ENCODE results near the gene AGMO.

AGMO gene

GRCh38 chr7:15461576-15461975 is 100.2 kb downstream of the AGMO start:
- DNase-seq (ENCODE audit: low read depth in 2 of 2) = no peak

DNA sequence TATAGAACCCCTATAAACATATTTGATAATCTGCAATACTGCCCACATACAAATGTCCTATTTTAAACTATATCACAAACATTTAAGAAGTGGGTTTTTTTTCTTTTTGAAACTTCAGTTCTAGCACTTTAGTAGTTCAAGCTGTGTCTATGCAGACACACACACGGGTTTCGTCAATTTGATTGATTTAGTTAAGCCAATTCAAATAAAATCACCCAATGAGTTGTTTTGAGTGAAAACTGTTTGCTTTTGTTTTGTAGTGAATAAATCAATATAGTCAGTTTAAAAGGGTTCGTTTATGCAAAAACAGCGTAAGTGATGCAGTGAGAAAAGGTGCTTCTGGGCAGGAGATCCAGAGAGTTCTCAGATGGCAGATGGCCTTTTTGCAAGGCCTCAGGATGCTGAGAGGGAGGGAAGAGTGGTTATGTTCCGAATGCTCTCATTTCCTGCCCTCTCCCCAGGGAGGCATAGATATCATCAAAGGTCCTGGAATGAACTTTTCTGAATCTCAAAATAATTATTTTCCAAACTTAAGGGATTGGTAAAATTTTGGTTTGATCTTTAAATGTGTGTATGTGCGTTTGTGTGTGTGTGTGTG is 102.7 kb downstream of the AGMO start:
- no peak for DNase-seq (ENCODE audit: low read depth in 2 of 2)

- no peak for DNase-seq (ENCODE audit: low read depth in 2 of 2)
Measured at GRCh38 chr7:15457990-15458955, 103.5 kb downstream of the AGMO start.

GRCh38 chr7:15452670-15453069 is 109.1 kb downstream of the AGMO start:
- DNase-seq (ENCODE audit: low read depth in 2 of 2) = no peak

- no peak for DNase-seq (ENCODE audit: low read depth in 2 of 2)
Measured at GRCh38 chr7:15446722-15447121, 115.1 kb downstream of the AGMO start.

DNA sequence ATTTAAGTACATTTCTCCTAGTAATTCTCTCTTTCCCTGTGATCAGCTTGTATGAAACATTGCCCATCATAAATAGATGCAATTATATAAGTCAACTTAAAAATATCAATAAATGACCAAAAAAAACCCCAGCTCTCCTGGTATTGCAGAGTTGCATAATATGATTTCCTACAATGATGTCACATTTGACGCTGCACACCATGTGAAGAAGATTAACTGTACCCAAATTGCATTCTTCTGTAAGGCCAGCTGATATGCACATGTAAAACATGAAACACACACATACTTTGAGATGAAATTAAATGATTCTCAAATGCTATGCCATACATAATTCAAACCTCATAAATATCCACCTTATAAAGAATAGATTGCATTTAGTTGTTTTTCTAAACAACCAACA is 115.5 kb downstream of the AGMO start:
- no peak for DNase-seq (ENCODE audit: low read depth in 2 of 2)

DNA sequence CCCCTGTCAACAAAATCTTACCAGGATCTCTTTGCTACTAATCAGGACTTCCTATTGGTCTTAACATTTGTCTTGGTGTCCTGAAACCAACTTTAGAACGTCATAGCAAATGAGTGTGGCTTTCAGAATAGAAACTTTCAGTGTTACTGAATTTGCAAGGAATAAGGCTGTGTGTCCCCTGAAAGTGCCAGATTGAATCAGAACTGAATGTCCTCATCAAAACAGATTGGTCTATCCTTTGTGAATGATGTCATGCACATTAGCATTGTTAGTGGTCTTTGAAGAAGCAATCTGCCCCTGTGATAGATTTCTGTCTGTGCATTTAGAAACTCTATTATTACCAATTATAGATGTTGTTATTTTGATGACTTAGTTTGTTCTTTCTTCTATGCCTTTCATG is 119.9 kb downstream of the AGMO start:
- no peak for DNase-seq (ENCODE audit: low read depth in 2 of 2)

DNA sequence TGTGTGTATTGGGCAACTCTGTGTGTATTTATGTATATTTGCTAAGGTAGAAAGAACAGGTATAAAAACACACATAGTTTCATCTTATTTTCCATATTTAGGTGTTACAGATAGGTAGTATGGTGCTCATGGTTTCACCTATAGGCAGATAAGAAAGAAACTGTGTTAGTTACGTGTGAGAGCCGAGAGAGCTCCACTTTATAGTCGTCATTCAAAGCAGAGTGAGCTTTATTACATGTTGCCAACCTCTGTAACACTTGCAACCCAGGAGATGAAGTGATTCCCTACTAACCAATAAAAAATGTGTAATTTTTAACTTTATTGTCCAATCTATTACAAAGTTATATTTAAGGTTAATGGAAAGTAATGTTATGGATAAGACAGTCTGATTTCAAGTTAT is 121.3 kb downstream of the AGMO start:
- DNase-seq (ENCODE audit: low read depth in 2 of 2) = no peak

DNA sequence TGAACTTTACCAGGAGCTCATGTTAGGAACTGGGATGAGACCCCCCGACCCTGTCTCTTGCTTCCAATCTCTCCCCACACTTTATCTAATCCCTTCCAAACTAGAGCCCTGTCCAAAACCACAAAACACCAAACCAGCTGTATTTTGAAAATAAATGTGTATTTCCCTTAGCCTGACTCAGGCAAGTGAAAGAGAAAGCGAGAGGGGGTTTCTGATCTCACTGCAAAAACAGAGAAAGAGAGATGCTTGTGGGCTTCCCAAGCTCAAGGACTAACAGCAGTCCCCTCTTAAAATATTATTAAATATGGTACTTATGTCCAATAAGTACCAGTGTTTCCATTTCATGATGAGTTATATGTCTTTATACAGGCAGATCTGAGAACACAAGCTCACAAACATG is 122.0 kb downstream of the AGMO start:
- DNase-seq (ENCODE audit: low read depth in 2 of 2) = no peak

- DNase-seq (ENCODE audit: low read depth in 2 of 2) = no peak
Measured at GRCh38 chr7:15433151-15433550, 128.7 kb downstream of the AGMO start.

DNA sequence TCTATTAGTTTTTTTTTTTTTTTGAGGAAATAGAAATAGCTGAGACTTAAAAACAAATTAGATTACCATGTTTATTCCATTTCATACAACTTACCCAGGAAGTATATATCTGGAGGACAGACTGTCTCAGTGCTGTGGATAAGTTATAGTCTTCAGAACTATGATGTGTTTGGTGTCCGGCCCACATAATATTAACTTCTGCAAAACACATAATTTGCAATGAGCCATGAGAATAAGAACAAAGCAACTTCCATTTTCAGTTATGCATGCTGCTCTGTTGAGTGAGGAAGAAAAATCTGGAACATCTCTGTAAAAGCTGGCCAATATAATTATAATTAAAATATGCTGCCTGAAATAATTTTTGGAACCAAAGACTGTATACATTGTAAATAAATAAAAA is 130.9 kb downstream of the AGMO start:
- no peak for DNase-seq (ENCODE audit: low read depth in 2 of 2)

DNA sequence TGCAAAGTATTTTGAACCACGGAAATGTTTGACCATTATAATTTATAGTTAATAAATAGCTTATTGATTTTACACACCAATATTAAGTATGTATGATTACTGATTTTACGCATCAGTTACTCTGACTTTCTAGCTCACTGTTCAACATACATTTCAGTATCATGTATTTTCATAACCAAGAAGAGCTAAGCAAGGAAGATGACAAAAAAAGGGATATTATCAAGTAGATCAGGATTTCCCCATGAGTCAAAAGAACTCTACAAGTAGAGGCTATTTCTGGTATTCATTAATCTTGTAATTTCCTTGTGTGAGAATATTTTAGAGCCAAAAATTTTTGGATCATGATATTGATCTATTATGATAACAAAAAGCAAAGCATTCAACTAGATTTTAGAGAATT is 131.6 kb downstream of the AGMO start:
- no peak for DNase-seq (ENCODE audit: low read depth in 2 of 2)

DNA sequence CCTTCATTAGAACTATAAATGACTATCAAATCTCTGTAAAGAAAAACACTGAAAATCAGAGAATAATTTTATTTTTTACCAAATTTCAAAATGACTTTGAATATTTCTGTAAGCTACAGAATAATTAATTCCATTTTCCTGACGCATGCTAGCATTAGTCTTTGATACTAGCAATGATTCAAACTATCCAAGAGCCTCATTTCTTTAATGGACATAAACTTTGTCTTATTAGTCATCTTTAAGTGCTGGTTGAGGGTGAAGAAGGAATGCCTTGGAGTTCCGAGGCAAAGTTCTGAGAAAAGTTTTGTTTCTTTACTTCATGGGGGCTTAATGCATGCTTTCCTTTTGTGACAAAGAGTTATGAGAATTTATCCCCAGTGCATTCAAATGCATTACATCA is 137.3 kb downstream of the AGMO start:
- no peak for DNase-seq (ENCODE audit: low read depth in 2 of 2)

DNA sequence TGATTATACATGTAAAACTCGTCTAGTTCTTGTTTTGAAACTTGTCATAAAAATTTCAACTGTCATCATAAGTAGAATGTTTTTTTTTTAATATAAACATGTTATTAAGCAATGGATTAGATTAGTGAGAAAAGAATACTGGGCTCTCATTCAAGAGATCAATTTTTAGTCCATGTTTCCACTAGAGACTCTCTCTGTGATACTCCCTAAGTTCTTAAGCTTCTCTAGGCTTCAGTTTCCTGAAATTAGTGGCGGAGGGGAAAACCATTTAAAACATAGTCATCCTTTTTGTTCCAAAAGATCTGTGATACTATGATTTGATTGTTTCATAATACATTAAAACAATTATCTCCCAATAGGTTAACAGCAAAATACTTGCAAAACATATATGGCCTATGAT is 142.2 kb downstream of the AGMO start:
- no peak for DNase-seq (ENCODE audit: low read depth in 2 of 2)

DNA sequence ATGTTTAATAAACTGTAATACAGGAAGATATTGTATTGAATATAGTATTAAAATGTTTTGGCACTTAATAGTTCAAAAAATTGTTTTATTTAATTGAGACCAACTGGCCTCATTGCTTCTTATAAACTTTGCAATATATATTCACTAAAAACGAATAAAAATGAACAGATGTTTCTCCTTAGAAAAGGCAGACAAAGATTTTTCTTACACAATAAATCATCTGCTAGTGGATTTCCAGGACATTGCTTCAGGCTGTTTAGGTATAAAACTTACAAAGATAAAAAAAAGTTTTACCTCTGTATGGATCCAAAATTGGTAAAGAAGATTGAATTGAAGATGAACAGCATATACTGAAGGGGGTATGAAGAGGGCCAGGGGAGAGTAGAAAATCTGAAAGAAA is 143.6 kb downstream of the AGMO start:
- no peak for DNase-seq (ENCODE audit: low read depth in 2 of 2)

- no peak for DNase-seq (ENCODE audit: low read depth in 2 of 2)
Measured at GRCh38 chr7:15417341-15417988, 144.3 kb downstream of the AGMO start.

DNA sequence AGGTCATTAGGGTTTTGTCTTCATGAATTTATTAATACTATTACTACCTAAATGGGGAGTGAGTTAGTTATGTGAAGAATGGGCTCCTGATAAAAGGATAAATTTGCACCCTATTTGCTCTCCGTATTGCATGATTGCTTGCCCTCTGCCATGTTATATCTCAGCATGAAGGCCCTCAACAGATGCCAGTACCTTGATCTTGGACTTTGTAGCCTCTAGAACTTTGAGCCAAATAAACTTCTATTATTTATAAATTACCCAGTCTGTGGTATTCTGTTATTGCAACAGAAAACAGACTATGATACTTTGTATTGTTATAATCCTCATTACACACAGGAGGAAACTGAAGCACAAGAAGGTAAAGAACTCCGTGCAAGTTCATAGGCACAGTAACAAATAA is 150.8 kb downstream of the AGMO start:
- DNase-seq (ENCODE audit: low read depth in 2 of 2) = no peak

- no peak for DNase-seq (ENCODE audit: low read depth in 2 of 2)
Measured at GRCh38 chr7:15407910-15408309, 153.9 kb downstream of the AGMO start.

- no peak for DNase-seq (ENCODE audit: low read depth in 2 of 2)
Measured at GRCh38 chr7:15403751-15404150, 158.1 kb downstream of the AGMO start.

GRCh38 chr7:15403315-15403714 is 158.5 kb downstream of the AGMO start:
- DNase-seq (ENCODE audit: low read depth in 2 of 2) = no peak

- DNase-seq (ENCODE audit: low read depth in 2 of 2) = no peak
Measured at GRCh38 chr7:15402436-15403136, 159.2 kb downstream of the AGMO start.

DNA sequence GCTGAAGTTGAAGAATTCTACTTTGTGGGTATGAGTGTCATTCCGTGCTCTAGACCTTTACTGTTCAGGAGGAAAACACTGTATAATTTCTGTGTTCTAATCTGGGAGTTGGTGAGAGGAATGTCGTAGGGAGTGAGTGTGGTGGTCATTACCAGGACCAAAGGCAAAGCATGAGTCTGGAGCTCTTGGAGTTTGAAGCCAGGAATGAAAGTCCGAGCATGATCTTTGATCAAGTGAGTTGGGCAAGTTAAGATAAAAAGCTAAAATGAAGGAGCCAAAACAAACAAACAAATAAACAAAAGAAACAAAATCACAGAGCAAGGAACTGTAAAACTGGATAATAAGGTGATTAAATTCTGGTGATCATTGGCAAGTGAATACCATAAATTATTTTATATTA is 161.4 kb downstream of the AGMO start:
- no peak for DNase-seq (ENCODE audit: low read depth in 2 of 2)

Measured in stimulated activated CD4-positive, alpha-beta T cell treated with anti-CD3 and anti-CD28 coated beads, Interleukin-12 subunit alpha, Interleukin-12 subunit beta, amount 100 ng/mL, for 24 hours (primary cell).